Raji (cell line): Measurements from ENCODE around the gene NRIP3.

Experiments
- POLR2A ChIP-seq: IDR thresholded peaks from 2 replicates; pipeline ENCODE4 v1.6.1; 2011; ENCODE audit warnings: low read depth, low read length, control low read depth; ENCODE audit not compliant: insufficient read depth

NRIP3 gene

GRCh38 chr11:9003573-9004182 lies at the start of gene NRIP3:
Gene NRIP3, minus strand, starts transcription at chr11:9004001. Its CDS starts 66 bp downstream, at chr11:9003935.
- no peak for TF ChIP-seq POLR2A

- no peak for TF ChIP-seq POLR2A
Measured at GRCh38 chr11:9052316-9052715, 48.5 kb upstream of the NRIP3 start.

GRCh38 chr11:9049959-9050358 lies 46.2 kb upstream of the NRIP3 start:
- TF ChIP-seq POLR2A, result no peak

- TF ChIP-seq POLR2A, result no peak
Measured at GRCh38 chr11:9047964-9048523, 44.2 kb upstream of the NRIP3 start.

- no peak for TF ChIP-seq POLR2A
Measured at GRCh38 chr11:9046481-9046880, 42.7 kb upstream of the NRIP3 start.

GRCh38 chr11:9042488-9042887 lies 38.7 kb upstream of the NRIP3 start:
- TF ChIP-seq POLR2A, result no peak

- TF ChIP-seq POLR2A, result no peak
Measured at GRCh38 chr11:9041747-9042146, 37.9 kb upstream of the NRIP3 start.

- TF ChIP-seq POLR2A, result no peak
Measured at GRCh38 chr11:9040410-9040809, 36.6 kb upstream of the NRIP3 start.

- no peak for TF ChIP-seq POLR2A
Measured at GRCh38 chr11:9039863-9040262, 36.1 kb upstream of the NRIP3 start.

- no peak for TF ChIP-seq POLR2A
Measured at GRCh38 chr11:9039198-9039597, 35.4 kb upstream of the NRIP3 start.

GRCh38 chr11:9038541-9038940 lies 34.7 kb upstream of the NRIP3 start:
- TF ChIP-seq POLR2A, result no peak

- TF ChIP-seq POLR2A, result no peak
Measured at GRCh38 chr11:9037963-9038362, 34.2 kb upstream of the NRIP3 start.

- TF ChIP-seq POLR2A, result no peak
Measured at GRCh38 chr11:9037046-9037780, 33.4 kb upstream of the NRIP3 start.

- TF ChIP-seq POLR2A, result no peak
Measured at GRCh38 chr11:9030601-9031000, 26.8 kb upstream of the NRIP3 start.

GRCh38 chr11:9029422-9029821 lies 25.6 kb upstream of the NRIP3 start:
- TF ChIP-seq POLR2A, result no peak

GRCh38 chr11:9028581-9028980 lies 24.8 kb upstream of the NRIP3 start:
- TF ChIP-seq POLR2A, result no peak
